Measurements from ENCODE around the gene ARHGAP4. TPM values are rescaled to one million over a fixed set of nuclear protein-coding genes. Genes with fewer than 3 reads are reported as not detected.

ARHGAP4 gene
- total RNA-seq, 4 donors from 2014 or later: 44.9 to 52.4 (median 49.9) TPM

DNA sequence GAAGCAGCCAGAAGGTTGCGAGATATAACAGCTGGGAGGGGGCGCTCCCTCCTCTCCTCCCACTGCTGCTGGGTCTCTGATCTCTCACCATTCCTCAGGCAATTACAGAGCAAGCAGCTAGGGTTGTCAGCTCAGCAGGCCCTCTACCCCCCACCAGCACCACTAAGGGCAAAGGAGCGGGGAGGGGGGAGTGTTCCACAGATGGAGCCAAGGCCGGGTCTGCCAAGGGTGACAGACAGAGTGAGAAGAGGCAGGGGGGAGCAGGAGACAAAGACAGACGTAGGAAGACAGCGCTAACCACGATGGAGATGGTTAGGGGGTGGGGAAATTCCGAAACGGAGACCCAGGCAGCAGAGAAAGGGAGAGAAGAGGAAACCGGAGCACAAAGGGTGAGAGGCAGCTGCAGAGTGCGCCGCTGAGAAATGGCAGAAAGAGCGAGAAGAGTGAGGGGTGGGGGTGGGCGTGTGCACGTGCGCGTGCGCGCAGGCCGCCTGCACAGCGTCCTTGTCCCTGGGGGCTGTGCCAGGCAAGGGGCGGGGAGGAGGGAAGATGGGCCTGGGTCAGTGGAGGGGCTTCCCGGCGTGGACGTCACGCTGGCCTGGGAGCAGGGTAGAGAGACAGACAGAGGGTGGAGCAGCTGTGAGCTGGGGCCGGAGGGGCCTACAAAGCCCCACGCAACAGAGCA lies 47.0 kb downstream of the ARHGAP4 start:
- TF ChIP-seq EP300 (IDR thresholded peaks at IDR 0.05; ENCODE audit: low read depth): no peak
- no peak for TF ChIP-seq POLR2AphosphoS5 (IDR thresholded peaks at IDR 0.05)
- no peak for TF ChIP-seq POLR2A (IDR thresholded peaks at IDR 0.05)
- no peak for TF ChIP-seq CTCF (IDR thresholded peaks at IDR 0.05)
- DNase-seq: no peak
- Histone ChIP-seq H3K27me3 (peaks cover 36% of the 10 kb centered on the region), H3K27ac (no peak overlapping the region), H3K4me1 (no peaks in the 10 kb centered on the region), H3K9me3 (no peaks in the 10 kb centered on the region), H3K36me3 (no peaks in the 10 kb centered on the region), H3K4me3 (no peak overlapping the region)
- intact Hi-C loops (cut with DNase I; ENCODE audit: low total_unique reads): no loop called here
- in situ Hi-C loops (cut with MboI; ENCODE audit: low pct_ligation_motif_present in 1 of 4, low pct_unique_long_range_greater_than_20kb in 1 of 4, low sequenced_read_pairs in 3 of 4): no loop called here
- WGBS, 2 donors (ENCODE audit: low coverage in 1 of 2): 31% methylated on average over 28 of the region's 28 CpGs; no CpG with 5 or more reads in 1 of the 2 donors

GRCh38 chrX:153878345-153878744 lies 47.7 kb downstream of the ARHGAP4 start:
- in situ Hi-C loops (cut with MboI; ENCODE audit: low pct_ligation_motif_present in 1 of 4, low pct_unique_long_range_greater_than_20kb in 1 of 4, low sequenced_read_pairs in 3 of 4): no loop called here
- intact Hi-C loops (cut with DNase I; ENCODE audit: low total_unique reads): no loop called here
- TF ChIP-seq CTCF (IDR thresholded peaks at IDR 0.05) (no peak), POLR2AphosphoS5 (IDR thresholded peaks at IDR 0.05) (no peak), POLR2A (IDR thresholded peaks at IDR 0.05) (no peak), EP300 (IDR thresholded peaks at IDR 0.05; ENCODE audit: low read depth) (no peak)
- H3K27ac ChIP-seq: no peak overlapping the region
- H3K4me3 ChIP-seq: no peak overlapping the region
- DNase-seq: no peak
- WGBS, 2 donors (ENCODE audit: low coverage in 1 of 2): 51% methylated on average over 5 of the region's 5 CpGs; no CpG with 5 or more reads in 1 of the 2 donors
- no peaks in the 10 kb centered on the region for H3K9me3 ChIP-seq
- no peaks in the 10 kb centered on the region for H3K4me1 ChIP-seq
- H3K27me3 ChIP-seq: peaks cover 29% of the 10 kb centered on the region
- H3K36me3 ChIP-seq: no peaks in the 10 kb centered on the region

DNA sequence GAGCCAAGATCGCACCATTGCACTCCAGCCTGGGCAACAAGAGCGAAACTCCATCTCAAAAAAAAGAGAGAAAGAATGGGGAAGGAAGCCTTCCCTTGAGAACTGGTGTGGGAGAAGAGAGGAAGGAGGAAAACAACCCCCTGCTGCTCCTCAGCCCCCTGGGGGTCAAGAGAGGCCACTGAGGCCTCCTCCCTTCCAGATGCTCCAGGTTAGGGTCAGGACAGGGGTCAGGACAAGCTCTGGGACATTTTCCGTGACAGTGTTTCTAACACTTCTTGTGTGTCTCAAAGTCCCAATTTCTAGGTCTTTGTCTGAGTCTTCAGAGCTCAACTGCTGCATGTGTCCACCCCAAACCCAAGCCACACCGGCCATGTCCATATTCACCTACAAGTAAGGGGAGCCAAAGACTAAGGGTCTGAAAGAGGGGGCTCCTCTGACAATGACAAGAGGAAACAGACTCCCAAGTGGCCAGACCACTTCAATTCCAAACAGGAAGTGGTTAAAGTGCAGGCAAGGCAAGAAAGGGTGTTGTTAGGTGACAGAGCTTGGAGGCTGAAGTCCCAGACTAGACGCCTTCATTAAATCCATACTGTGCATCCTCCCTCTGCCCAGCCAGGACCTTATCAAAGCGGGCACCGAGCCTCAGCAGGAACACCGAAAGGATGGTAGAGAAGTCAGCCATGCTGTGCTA lies 48.3 kb downstream of the ARHGAP4 start:
- H3K9me3 ChIP-seq: no peaks in the 10 kb centered on the region
- in situ Hi-C loops (cut with MboI; ENCODE audit: low pct_ligation_motif_present in 1 of 4, low pct_unique_long_range_greater_than_20kb in 1 of 4, low sequenced_read_pairs in 3 of 4): no loop called here
- H3K4me1 ChIP-seq: no peaks in the 10 kb centered on the region
- peaks cover 22% of the 10 kb centered on the region for H3K27me3 ChIP-seq
- intact Hi-C loops (cut with DNase I; ENCODE audit: low total_unique reads): no loop called here
- 79% methylated on average over 8 of the region's 8 CpGs; no CpG with 5 or more reads in 1 of the 2 donors for WGBS, 2 donors (ENCODE audit: low coverage in 1 of 2)
- H3K27ac ChIP-seq: no peak overlapping the region
- no peak overlapping the region for H3K4me3 ChIP-seq
- TF ChIP-seq EP300 (IDR thresholded peaks at IDR 0.05; ENCODE audit: low read depth) (no peak), POLR2A (IDR thresholded peaks at IDR 0.05) (no peak), POLR2AphosphoS5 (IDR thresholded peaks at IDR 0.05) (no peak), CTCF (IDR thresholded peaks at IDR 0.05) (no peak)
- no peak for DNase-seq
- no peaks in the 10 kb centered on the region for H3K36me3 ChIP-seq

- 74% methylated on average over 3 of the region's 3 CpGs; no CpG with 5 or more reads in 1 of the 2 donors for WGBS, 2 donors (ENCODE audit: low coverage in 1 of 2)
- no peak for TF ChIP-seq POLR2AphosphoS5 (IDR thresholded peaks at IDR 0.05)
- TF ChIP-seq CTCF (IDR thresholded peaks at IDR 0.05): no peak
- no peak for TF ChIP-seq EP300 (IDR thresholded peaks at IDR 0.05; ENCODE audit: low read depth)
- no peaks in the 10 kb centered on the region for H3K36me3 ChIP-seq
- no peaks in the 10 kb centered on the region for H3K9me3 ChIP-seq
- no peaks in the 10 kb centered on the region for H3K4me1 ChIP-seq
- in situ Hi-C loops (cut with MboI; ENCODE audit: low pct_ligation_motif_present in 1 of 4, low pct_unique_long_range_greater_than_20kb in 1 of 4, low sequenced_read_pairs in 3 of 4): no loop called here
- H3K27me3 ChIP-seq: peaks cover 11% of the 10 kb centered on the region
- intact Hi-C loops (cut with DNase I; ENCODE audit: low total_unique reads): no loop called here
- no peak overlapping the region for H3K27ac ChIP-seq
- no peak overlapping the region for H3K4me3 ChIP-seq
- no peak for DNase-seq
These were observed 50.0 kb downstream of the ARHGAP4 start for GRCh38 chrX:153876112-153876491.
